ENCODE data around the gene DBN1. TPM values are rescaled to one million over a fixed set of nuclear protein-coding genes. Genes with fewer than 3 reads are reported as not detected.
A peak's percentile ranks its signal among the peaks of the same experiment; 100 is the strongest.

Gene DBN1
- total and polyA plus RNA-seq, 7 experiments from 2014 or later = 0.64 to 8.8 (median 2.2) TPM

DNA sequence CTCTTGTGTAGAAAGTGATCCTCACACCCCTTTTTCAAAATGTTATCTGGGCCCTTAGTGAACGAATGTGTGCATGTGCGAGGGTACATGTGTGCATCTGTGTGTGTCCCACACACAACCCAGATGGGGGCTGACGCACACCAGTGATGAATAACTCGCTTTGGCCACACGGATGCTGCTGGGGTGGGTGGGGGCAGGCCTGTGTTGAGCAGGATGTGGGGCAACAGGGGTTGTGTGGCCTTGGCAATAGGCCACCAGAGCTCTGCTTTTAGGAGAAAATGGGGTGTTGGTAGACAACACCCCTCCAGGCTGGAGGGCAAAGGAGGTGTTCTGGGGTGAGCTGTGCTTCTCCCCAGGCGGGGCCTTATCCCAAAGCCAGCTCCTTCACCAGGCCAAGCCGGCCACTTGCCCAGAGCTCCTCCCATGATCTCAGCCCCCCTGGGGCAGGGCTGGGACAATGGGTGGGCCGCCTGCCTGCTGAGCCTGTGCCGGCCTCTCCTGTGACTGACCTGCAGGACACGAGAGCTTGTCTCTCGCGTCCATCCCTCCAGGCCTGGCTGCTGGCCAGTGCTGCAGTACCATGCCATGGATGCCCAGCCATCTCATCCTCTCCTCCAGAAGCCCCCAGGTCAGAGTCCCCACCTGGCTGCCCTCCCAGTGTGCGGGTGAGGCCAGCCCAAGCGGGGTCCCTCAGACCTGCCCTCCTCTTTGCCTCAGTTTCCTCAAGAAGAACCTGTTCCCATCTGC, 1.7 kb downstream of the DBN1 start:
- no peak overlapping the region for H3K4me3 ChIP-seq (ENCODE audit: low read length)
- no peaks in the 10 kb centered on the region for H3K27me3 ChIP-seq (ENCODE audit: control insufficient read depth in 2 of 2, insufficient read depth in 2 of 2, low read length in 2 of 2)
- H3K36me3 ChIP-seq (ENCODE audit: control insufficient read depth in 2 of 3, insufficient read depth in 3 of 3, low read length in 3 of 3) = no peaks in the 10 kb centered on the region
- H3K4me1 ChIP-seq (ENCODE audit: control insufficient read depth in 2 of 2, insufficient read depth in 2 of 2, low read length in 2 of 2) = peaks cover 9 to 24% of the 10 kb centered on the region in 2 donors
- intact Hi-C loops (cut with micrococcal nuclease) = loop anchor here in 1 of 2 donors (2.0 kb wide), 1 partner anchor 25 kb away; the partner anchor contains the start of gene PDLIM7
- DNase-seq (no peak), ATAC-seq (peak; percentile 43)
- H3K9me3 ChIP-seq (ENCODE audit: control insufficient read depth in 2 of 3, low read length in 3 of 3) = no peaks in the 10 kb centered on the region
- Mint-ChIP-seq H3K36me3 (no peaks in the 10 kb centered on the region), H3K4me3 (peak overlapping the region; percentile 18 to 86 (median 53)), H3K4me1 (peaks cover 19 to 37% (median 35%) of the 10 kb centered on the region in 7 donors), H3K27me3 (peaks cover 0 to 9% (median 0%) of the 10 kb centered on the region in 5 donors), H3K9me3 (no peaks in the 10 kb centered on the region), H3K27ac (no peak overlapping the region)
- ChIA-PET CTCF (interaction anchor here (0.6 to 1.6 kb wide), 4 partner anchors 15 to 81 kb away, joined by 3 to 9 read pairs (median 5); no protein-coding TSS in a partner anchor), POLR2A (interaction anchor here (1.0 to 1.9 kb wide), 3 partner anchors 26 to 68 kb away, joined by 3 to 4 read pairs (median 4); no protein-coding TSS in a partner anchor)
- H3K27ac ChIP-seq (ENCODE audit: low read depth, low read length) = no peak overlapping the region

DNA sequence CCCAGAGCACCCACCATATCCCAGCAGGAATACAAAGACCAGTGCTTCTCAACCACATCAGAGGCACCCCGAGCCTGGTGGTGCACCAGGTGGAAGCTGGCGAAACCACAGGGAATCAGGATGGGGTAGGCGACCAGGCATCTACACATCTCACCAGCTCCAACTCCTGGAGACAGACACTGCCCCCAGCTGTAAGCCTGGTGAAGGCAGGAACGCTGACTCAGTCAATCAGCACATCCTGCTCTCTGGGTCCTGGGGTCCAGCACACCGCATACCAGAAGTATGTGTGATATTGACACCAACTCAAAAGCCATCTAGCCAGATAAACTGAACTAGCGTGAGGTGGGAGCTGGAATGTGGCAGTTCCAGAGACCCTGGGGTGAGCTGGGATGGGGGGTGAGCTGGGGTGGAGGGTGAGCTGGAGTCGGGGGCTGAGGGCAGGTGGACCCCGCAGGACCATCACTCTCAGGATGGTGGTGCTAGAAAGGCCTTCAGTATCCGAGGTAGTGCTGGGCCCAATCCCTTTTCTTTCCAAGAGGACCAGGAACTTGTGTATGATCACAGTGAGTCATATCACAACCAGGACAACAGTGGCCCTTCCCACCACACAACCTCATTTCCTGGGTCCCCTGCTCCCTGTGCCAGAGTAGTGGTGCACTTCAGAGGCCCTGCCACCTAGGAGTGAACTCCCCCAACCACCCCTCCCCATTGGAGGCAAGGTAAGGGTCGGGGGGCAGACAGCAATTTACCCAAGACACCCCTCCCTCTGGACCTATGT, 2.5 kb downstream of the DBN1 start:
- H3K9me3 Mint-ChIP-seq = no peaks in the 10 kb centered on the region
- no peak for DNase-seq
- Histone ChIP-seq H3K4me3 (ENCODE audit: low read length) (no peak overlapping the region), H3K4me1 (ENCODE audit: control insufficient read depth in 2 of 2, insufficient read depth in 2 of 2, low read length in 2 of 2) (peaks cover 9 to 24% of the 10 kb centered on the region in 2 donors), H3K27ac (ENCODE audit: low read depth, low read length) (no peak overlapping the region), H3K27me3 (ENCODE audit: control insufficient read depth in 2 of 2, insufficient read depth in 2 of 2, low read length in 2 of 2) (no peaks in the 10 kb centered on the region), H3K36me3 (ENCODE audit: control insufficient read depth in 2 of 3, insufficient read depth in 3 of 3, low read length in 3 of 3) (no peaks in the 10 kb centered on the region), H3K9me3 (ENCODE audit: control insufficient read depth in 2 of 3, low read length in 3 of 3) (no peaks in the 10 kb centered on the region)
- no peak for ATAC-seq
- H3K4me1 Mint-ChIP-seq = peaks cover 19 to 32% (median 28%) of the 10 kb centered on the region in 7 donors
- H3K27me3 Mint-ChIP-seq = peaks cover 0 to 9% (median 0%) of the 10 kb centered on the region in 5 donors
- H3K27ac Mint-ChIP-seq = peak overlapping the region in 1 of 9 donors; percentile 52
- peaks cover 0 to under 1% (median 0%) of the 10 kb centered on the region in 5 donors for H3K36me3 Mint-ChIP-seq
- POLR2A ChIA-PET = interaction anchor here (1.0 to 1.9 kb wide), 3 partner anchors 27 to 67 kb away, joined by 3 to 4 read pairs (median 4); no protein-coding TSS in a partner anchor
- intact Hi-C loops (cut with micrococcal nuclease) = no loop called here
- CTCF ChIA-PET = interaction anchor here (0.5 to 1.6 kb wide), 3 partner anchors 16 to 89 kb away, joined by 3 to 5 read pairs (median 3); no protein-coding TSS in a partner anchor
- H3K4me3 Mint-ChIP-seq = peak overlapping the region in 2 of 10 donors; percentile 29 to 43

DNA sequence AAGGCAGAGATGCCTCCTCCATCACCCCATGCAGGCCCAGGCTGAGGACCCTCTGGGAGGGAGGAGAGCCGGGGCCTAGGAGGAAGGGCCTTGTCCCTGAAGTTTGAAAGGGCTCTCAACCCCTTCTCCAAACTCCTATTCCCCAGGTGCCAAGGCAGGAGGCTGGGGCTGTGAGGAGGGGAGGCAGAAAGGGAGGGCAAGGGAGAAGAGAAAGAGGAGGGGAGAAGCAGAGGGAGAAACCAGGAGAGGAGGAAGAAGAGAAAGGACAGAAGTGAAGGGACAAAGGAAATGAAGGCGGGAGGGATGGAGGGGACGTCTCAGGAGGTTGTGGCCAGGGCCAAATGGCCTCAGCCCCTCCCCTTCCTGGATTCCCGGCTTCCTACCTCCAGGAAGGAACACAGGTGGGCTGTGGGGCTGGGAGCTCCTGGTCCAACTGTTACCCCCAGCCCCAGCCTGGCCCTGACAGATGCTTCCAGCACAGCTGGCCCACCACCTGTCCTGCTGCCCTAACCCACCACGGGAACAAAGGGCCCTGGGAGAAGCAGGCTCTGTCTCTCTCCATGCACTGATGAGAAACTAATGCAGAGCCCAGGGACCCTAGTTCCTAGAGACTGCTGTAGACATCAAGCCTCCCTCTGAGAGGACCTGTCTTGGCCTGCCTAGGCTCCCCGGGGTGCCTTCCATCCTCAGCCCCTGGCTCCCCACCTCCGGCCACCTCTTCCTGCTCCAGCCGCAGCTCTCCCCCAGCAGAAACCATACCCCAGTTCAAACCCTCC, 3.5 kb downstream of the DBN1 start:
- Mint-ChIP-seq H3K27ac (peak overlapping the region in 1 of 9 donors; percentile 52), H3K9me3 (peaks cover 0 to 2% (median 0%) of the 10 kb centered on the region in 11 donors), H3K4me1 (peaks cover 10 to 24% (median 18%) of the 10 kb centered on the region in 7 donors), H3K4me3 (peak overlapping the region in 1 of 10 donors; percentile 75), H3K36me3 (peaks cover 0 to 5% (median 0%) of the 10 kb centered on the region in 5 donors), H3K27me3 (peaks cover 0 to 9% (median 0%) of the 10 kb centered on the region in 5 donors)
- Histone ChIP-seq H3K27ac (ENCODE audit: low read depth, low read length) (no peak overlapping the region), H3K9me3 (ENCODE audit: control insufficient read depth in 2 of 3, low read length in 3 of 3) (no peaks in the 10 kb centered on the region), H3K36me3 (ENCODE audit: control insufficient read depth in 2 of 3, insufficient read depth in 3 of 3, low read length in 3 of 3) (no peaks in the 10 kb centered on the region), H3K27me3 (ENCODE audit: control insufficient read depth in 2 of 2, insufficient read depth in 2 of 2, low read length in 2 of 2) (no peaks in the 10 kb centered on the region), H3K4me1 (ENCODE audit: control insufficient read depth in 2 of 2, insufficient read depth in 2 of 2, low read length in 2 of 2) (peaks cover 9 to 16% of the 10 kb centered on the region in 2 donors), H3K4me3 (ENCODE audit: low read length) (no peak overlapping the region)
- no peak for DNase-seq
- intact Hi-C loops (cut with micrococcal nuclease) = no loop called here
- POLR2A ChIA-PET = no interaction called here
- CTCF ChIA-PET = interaction anchor here (0.5 to 0.7 kb wide), 2 partner anchors 86 to 88 kb away, joined by 3 read pairs; no protein-coding TSS in a partner anchor
- ATAC-seq = no peak

DNA sequence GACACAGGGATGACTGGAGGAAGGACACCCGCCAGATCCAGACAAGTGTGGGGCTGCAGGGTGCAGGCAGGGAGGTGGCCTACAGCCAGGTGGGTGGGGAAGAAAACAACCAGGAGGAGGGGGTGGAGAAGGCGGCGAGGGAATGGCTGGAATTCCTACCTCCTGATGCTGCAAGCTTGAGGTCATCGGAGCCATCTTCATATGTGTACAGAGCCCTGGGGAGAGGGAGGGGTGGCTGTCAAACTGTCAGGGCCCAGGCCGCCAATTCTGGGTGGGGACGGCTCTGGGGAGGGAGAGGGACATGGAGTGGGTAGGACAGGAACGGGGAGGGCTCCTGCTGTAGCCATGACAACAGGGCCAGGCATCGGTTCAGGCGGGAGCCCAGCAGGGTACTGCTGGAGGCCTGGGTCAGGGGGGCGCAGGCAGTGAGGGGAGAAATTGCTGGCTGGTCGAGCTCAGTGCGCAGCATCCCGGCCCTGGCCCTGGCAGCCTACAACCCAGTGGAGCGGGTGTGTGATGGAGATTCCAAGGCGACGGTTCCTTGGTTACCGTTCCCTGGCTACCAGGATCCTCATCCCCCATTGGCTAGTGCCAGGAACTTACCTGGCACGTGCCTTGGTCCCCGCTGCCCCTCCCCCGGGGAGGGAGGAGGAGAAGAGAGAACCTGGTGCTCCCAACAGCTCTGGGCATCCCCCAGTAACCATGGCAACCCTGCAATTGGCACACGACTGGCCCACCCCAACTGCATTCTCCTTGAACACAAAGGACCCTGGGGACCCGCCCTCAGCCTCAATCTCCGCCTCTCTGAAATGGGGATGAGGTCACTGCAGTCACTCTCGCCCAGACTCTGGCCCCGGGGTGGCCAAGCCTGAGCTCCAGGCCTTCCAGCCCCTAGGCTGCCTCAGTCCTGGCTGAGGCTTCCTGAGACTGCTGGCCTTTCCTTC, 4.5 kb downstream of the DBN1 start:
- H3K4me3 Mint-ChIP-seq = no peak overlapping the region
- H3K27me3 Mint-ChIP-seq = peaks cover 0 to 2% (median 0%) of the 10 kb centered on the region in 5 donors
- no peak for DNase-seq
- no peak for ATAC-seq
- H3K4me1 Mint-ChIP-seq = peaks cover 2 to 16% (median 10%) of the 10 kb centered on the region in 7 donors
- Histone ChIP-seq H3K4me3 (ENCODE audit: low read length) (no peak overlapping the region), H3K36me3 (ENCODE audit: control insufficient read depth in 2 of 3, insufficient read depth in 3 of 3, low read length in 3 of 3) (no peaks in the 10 kb centered on the region), H3K4me1 (ENCODE audit: control insufficient read depth in 2 of 2, insufficient read depth in 2 of 2, low read length in 2 of 2) (peaks cover 9% of the 10 kb centered on the region in 2 donors), H3K27me3 (ENCODE audit: control insufficient read depth in 2 of 2, insufficient read depth in 2 of 2, low read length in 2 of 2) (no peaks in the 10 kb centered on the region), H3K9me3 (ENCODE audit: control insufficient read depth in 2 of 3, low read length in 3 of 3) (no peaks in the 10 kb centered on the region), H3K27ac (ENCODE audit: low read depth, low read length) (no peak overlapping the region)
- peaks cover 0 to 5% (median 0%) of the 10 kb centered on the region in 5 donors for H3K36me3 Mint-ChIP-seq
- ChIA-PET CTCF (no interaction called here), POLR2A (no interaction called here)
- peaks cover 0 to 2% (median 0%) of the 10 kb centered on the region in 11 donors for H3K9me3 Mint-ChIP-seq
- intact Hi-C loops (cut with micrococcal nuclease) = no loop called here
- H3K27ac Mint-ChIP-seq = no peak overlapping the region

DNA sequence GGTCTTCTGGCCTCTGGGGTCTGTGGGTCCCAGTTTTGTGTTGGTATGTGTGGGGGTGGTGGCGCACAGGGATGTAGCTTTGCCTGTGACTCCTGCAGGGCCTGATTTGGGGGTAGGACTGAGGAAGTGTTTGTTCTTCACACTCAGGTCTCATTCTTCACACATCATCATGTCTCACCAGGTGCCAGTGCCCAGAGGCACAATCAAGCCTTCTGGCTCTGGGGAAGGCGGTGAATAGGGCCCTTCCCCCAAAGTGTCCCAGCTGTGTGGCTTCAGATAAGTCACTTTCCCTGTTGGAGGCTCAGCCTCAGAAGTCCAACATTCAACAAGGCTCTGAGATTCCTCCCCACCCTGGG, 5.1 kb downstream of the DBN1 start:
- Mint-ChIP-seq H3K4me1 (peaks cover 0 to 18% (median 8%) of the 10 kb centered on the region in 7 donors), H3K9me3 (peaks cover 0 to 2% (median 0%) of the 10 kb centered on the region in 11 donors), H3K27ac (no peak overlapping the region), H3K27me3 (no peaks in the 10 kb centered on the region), H3K4me3 (no peak overlapping the region), H3K36me3 (peaks cover 0 to 6% (median 0%) of the 10 kb centered on the region in 5 donors)
- Histone ChIP-seq H3K4me3 (ENCODE audit: low read length) (no peak overlapping the region), H3K9me3 (ENCODE audit: control insufficient read depth in 2 of 3, low read length in 3 of 3) (no peaks in the 10 kb centered on the region), H3K36me3 (ENCODE audit: control insufficient read depth in 2 of 3, insufficient read depth in 3 of 3, low read length in 3 of 3) (no peaks in the 10 kb centered on the region), H3K27ac (ENCODE audit: low read depth, low read length) (no peak overlapping the region), H3K4me1 (ENCODE audit: control insufficient read depth in 2 of 2, insufficient read depth in 2 of 2, low read length in 2 of 2) (peaks cover 9% of the 10 kb centered on the region in 2 donors), H3K27me3 (ENCODE audit: control insufficient read depth in 2 of 2, insufficient read depth in 2 of 2, low read length in 2 of 2) (no peaks in the 10 kb centered on the region)
- intact Hi-C loops (cut with micrococcal nuclease) = no loop called here
- no peak for ATAC-seq
- CTCF ChIA-PET = no interaction called here
- POLR2A ChIA-PET = no interaction called here
- DNase-seq = no peak

Data from naive thymus-derived CD4-positive, alpha-beta T cell (primary cell).